Measurements from ENCODE around the gene ZNF808.
"Not testable (repeated sequence)": the region's sequence is repeated elsewhere in the genome, so short reads cannot be mapped to it uniquely, and the experiment has no call there.

ZNF808 gene

GRCh38 chr19:52593441-52593840, 66.0 kb downstream of the ZNF808 start:
- DNase-seq (ENCODE audit: low read depth in 2 of 2): not testable (repeated sequence)

- no peak for DNase-seq (ENCODE audit: low read depth in 2 of 2)
Observed at GRCh38 chr19:52599241-52599640, 71.8 kb downstream of the ZNF808 start.

- no peak for DNase-seq (ENCODE audit: low read depth in 2 of 2)
Observed at GRCh38 chr19:52600639-52601024, 73.2 kb downstream of the ZNF808 start.

- DNase-seq (ENCODE audit: low read depth in 2 of 2): peak; percentile 84 to 88
Observed at GRCh38 chr19:52601025-52601973, 73.8 kb downstream of the ZNF808 start.

DNA sequence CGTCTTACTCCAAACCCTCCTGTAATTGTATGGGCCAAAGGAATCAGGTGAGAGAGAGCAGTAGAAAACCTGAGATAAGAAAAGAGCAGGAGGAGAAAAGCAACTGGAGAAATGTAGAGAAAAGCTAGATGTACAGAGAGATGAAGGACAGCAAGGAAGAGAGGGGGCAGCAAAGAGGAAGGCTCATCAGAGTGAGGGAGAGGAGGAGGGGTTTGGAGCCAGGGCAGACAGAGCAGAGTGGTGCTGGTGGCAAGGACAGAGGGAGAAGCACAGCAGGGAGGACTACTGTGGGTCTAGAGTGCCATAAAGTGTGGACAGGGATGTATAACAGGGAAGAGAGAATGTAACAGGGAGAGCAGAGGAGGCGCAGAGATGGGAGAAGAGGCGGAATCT, 74.5 kb downstream of the ZNF808 start:
- not testable (repeated sequence) for DNase-seq (ENCODE audit: low read depth in 2 of 2)

- no peak for DNase-seq (ENCODE audit: low read depth in 2 of 2)
Observed at GRCh38 chr19:52602941-52603340, 75.5 kb downstream of the ZNF808 start.

- no peak for DNase-seq (ENCODE audit: low read depth in 2 of 2)
Observed at GRCh38 chr19:52603558-52604207, 76.2 kb downstream of the ZNF808 start.

All from stimulated activated CD8-positive, alpha-beta memory T cell treated with anti-CD3 and anti-CD28 coated beads, Interleukin-15, amount 100 ng/mL, for 4 hours (primary cell).